MM.1S (cell line): ENCODE measurements around the gene BZW2.

Experiments
- DNase-seq: peaks from one replicate; pipeline ENCODE4 v3.0.0-alpha.2; 2015
- H2AFZ ChIP-seq: fragments of 300-600 bp; sonication (generic); 2 replicates; pipeline ENCODE4 v1.6.0; 2016; ENCODE audit warnings: antibody characterized with exemption, low read length
- H3F3A ChIP-seq: fragments of 300-600 bp; sonication (generic); 2 replicates; pipeline ENCODE4 v1.6.1; 2016; ENCODE audit warnings: mild to moderate bottlenecking, antibody characterized with exemption, low read length, moderate library complexity, mixed read lengths; ENCODE audit not compliant: insufficient read depth
- H3K27ac ChIP-seq: fragments of 300-600 bp; sonication (generic); 2 replicates; pipeline ENCODE4 v1.5.1; 2016; ENCODE audit warnings: mild to moderate bottlenecking, low read length
- H3K27me3 ChIP-seq: fragments of 300-600 bp; sonication (generic); replicated peaks from 2 replicates; pipeline ENCODE4 v1.6.0; 2016; ENCODE audit warnings: low read length; ENCODE audit not compliant: insufficient read depth
- H3K36me3 ChIP-seq: fragments of 300-600 bp; sonication (generic); replicated peaks from 2 replicates; pipeline ENCODE4 v1.6.1; 2016; ENCODE audit warnings: mild to moderate bottlenecking, low read length, mixed read lengths; ENCODE audit not compliant: insufficient read depth
- H3K4me1 ChIP-seq: fragments of 300-600 bp; sonication (generic); 2 replicates; pipeline ENCODE4 v1.6.1; 2016; ENCODE audit warnings: low read length, mixed read lengths
- H3K4me2 ChIP-seq: fragments of 300-600 bp; sonication (generic); 2 replicates; pipeline ENCODE4 v1.6.0; 2016; ENCODE audit warnings: low read depth, low read length
- H3K4me3 ChIP-seq: fragments of 300-600 bp; sonication (generic); 2 replicates; pipeline ENCODE4 v1.5.1; 2016; ENCODE audit warnings: low read length, mixed read lengths
- H3K79me2 ChIP-seq: fragments of 300-600 bp; sonication (generic); 2 replicates; pipeline ENCODE4 v1.6.1; 2016; ENCODE audit warnings: mixed run types, low read length, mixed read lengths
- H3K9ac ChIP-seq: fragments of 300-600 bp; sonication (generic); 2 replicates; pipeline ENCODE4 v1.6.1; 2016; ENCODE audit warnings: low read length, mixed read lengths
- H3K9me2 ChIP-seq: fragments of 300-600 bp; sonication (generic); replicated peaks from 2 replicates; pipeline ENCODE4 v1.6.1; 2016; ENCODE audit warnings: mild to moderate bottlenecking, low read length, mixed read lengths; ENCODE audit not compliant: insufficient read depth
- H3K9me3 ChIP-seq: fragments of 300-600 bp; sonication (generic); replicated peaks from 2 replicates; pipeline ENCODE4 v1.6.1; 2016; ENCODE audit warnings: mild to moderate bottlenecking, low read length, mixed read lengths; ENCODE audit not compliant: insufficient read depth
- H4K20me1 ChIP-seq: fragments of 300-600 bp; sonication (generic); 2 replicates; pipeline ENCODE4 v1.6.1; 2016; ENCODE audit warnings: mild to moderate bottlenecking, low read length, moderate library complexity, mixed read lengths; ENCODE audit not compliant: insufficient read depth
- CTCF ChIP-seq: fragments of 300-600 bp; sonication (generic); IDR thresholded peaks from 2 replicates; pipeline ENCODE4 v1.5.1; 2016; ENCODE audit warnings: antibody characterized with exemption, low read length, mixed read lengths
- EZH2 ChIP-seq: fragments of 300-600 bp; sonication (generic); optimal IDR thresholded peaks from 2 replicates; pipeline ENCODE3; 2017; ENCODE audit warnings: low read depth, mild to moderate bottlenecking, antibody characterized with exemption, low read length, mixed read lengths
- EZH2phosphoT487 ChIP-seq: fragments of 300-600 bp; sonication (generic); IDR thresholded peaks from 2 replicates; pipeline ENCODE4 v1.6.1; 2018; ENCODE audit warnings: antibody characterized with exemption, low read length

Gene BZW2

GRCh38 chr7:16649196-16649595, 3.2 kb downstream of the BZW2 start:
- Histone ChIP-seq H3K27me3 (no peaks in the 10 kb centered on the region), H3K36me3 (no peaks in the 10 kb centered on the region), H3K9me3 (no peaks in the 10 kb centered on the region), H3K4me1 (peaks cover 19% of the 10 kb centered on the region; the same call in 1 of the 2 replicates), H4K20me1 (peaks cover 18% of the 10 kb centered on the region; the same call in 1 of the 2 replicates), H3K79me2 (peaks cover 82% of the 10 kb centered on the region), H3F3A (0 out of 2 replicates have a peak, but pooled peaks cover 4% of the 10 kb centered on the region), H3K9me2 (no peaks in the 10 kb centered on the region), H2AFZ (no peak overlapping the region), H3K9ac (no peak overlapping the region), H3K4me2 (no peak overlapping the region), H3K4me3 (no peak overlapping the region), H3K27ac (no peak overlapping the region)
- TF ChIP-seq EZH2 (no peak), EZH2phosphoT487 (no peak), CTCF (no peak)
- DNase-seq = no peak

GRCh38 chr7:16650266-16650665, 4.3 kb downstream of the BZW2 start:
- Histone ChIP-seq H4K20me1 (peaks cover 18% of the 10 kb centered on the region; the same call in 1 of the 2 replicates), H3K79me2 (peaks cover 92% of the 10 kb centered on the region), H3K4me2 (no peak overlapping the region), H3K36me3 (no peaks in the 10 kb centered on the region), H2AFZ (no peak overlapping the region), H3K9me3 (no peaks in the 10 kb centered on the region), H3K4me1 (peaks cover 16% of the 10 kb centered on the region; the same call in 1 of the 2 replicates), H3K9me2 (no peaks in the 10 kb centered on the region), H3F3A (0 out of 2 replicates have a peak, but pooled peaks cover 2% of the 10 kb centered on the region), H3K9ac (no peak overlapping the region), H3K4me3 (no peak overlapping the region), H3K27me3 (no peaks in the 10 kb centered on the region), H3K27ac (no peak overlapping the region)
- TF ChIP-seq CTCF (no peak), EZH2phosphoT487 (no peak), EZH2 (no peak)
- no peak for DNase-seq

DNA sequence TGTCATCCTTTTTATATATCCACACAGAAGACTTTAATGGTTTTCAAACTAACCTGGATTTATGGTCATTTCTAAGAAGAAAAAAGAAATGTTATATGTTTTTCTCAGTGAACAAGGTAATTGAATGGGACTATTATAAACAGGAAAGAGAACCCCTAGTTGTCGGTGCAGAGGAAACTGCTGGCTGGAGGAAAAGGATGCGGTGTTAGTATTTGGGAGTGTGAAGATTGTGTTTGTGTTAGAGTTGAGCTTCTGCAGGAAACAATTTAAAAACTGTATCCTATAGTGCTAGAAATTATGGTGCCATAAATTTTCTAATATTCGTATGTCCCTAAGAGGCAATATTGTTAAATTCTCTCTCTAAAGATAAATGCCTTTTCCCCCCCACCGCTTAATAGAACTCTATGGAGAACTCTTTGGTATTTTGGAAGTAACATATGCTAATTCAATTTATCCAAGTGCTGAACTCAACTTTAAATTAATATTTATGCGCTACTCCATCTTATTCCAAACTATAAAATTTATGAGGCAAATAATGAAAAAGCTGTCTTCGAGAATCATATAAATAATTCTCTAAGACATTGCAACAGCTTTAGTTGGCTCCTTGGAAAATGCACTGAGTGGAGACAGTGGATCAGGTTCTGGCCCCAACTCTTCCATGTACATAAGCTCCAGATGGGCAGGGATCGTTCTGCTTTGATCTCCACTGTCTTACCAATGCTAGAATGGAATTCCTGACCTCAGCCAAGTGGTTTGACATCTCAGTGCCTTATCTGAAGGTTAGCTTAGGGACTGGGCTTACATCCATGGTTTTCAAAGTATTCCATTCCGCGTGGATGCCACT, 5.6 kb downstream of the BZW2 start:
- H3K36me3 ChIP-seq = no peaks in the 10 kb centered on the region
- peaks cover 18% of the 10 kb centered on the region; the same call in 1 of the 2 replicates for H4K20me1 ChIP-seq
- H3K4me1 ChIP-seq = peaks cover 16% of the 10 kb centered on the region; the same call in 1 of the 2 replicates
- H3K9me2 ChIP-seq = no peaks in the 10 kb centered on the region
- no peak overlapping the region for H3K27ac ChIP-seq
- no peaks in the 10 kb centered on the region for H3K9me3 ChIP-seq
- no peak overlapping the region for H3K9ac ChIP-seq
- H3K79me2 ChIP-seq = peaks cover 99% of the 10 kb centered on the region
- no peak overlapping the region for H2AFZ ChIP-seq
- H3K4me2 ChIP-seq = no peak overlapping the region
- no peaks in the 10 kb centered on the region for H3F3A ChIP-seq
- DNase-seq = no peak
- TF ChIP-seq EZH2phosphoT487 (no peak), CTCF (no peak)
- H3K27me3 ChIP-seq = no peaks in the 10 kb centered on the region
- H3K4me3 ChIP-seq = no peak overlapping the region
